ENCODE results near the gene KRT23.

GRCh38 chr17:40937384-40937819, at the start of gene KRT23:
- no peak for TF ChIP-seq TCF7L2 (IDR thresholded peaks at IDR 0.05; ENCODE audit: borderline replicate concordance, extremely low read depth, insufficient read depth, insufficient read length)
- no peak for TF ChIP-seq EZH2 (IDR thresholded peaks at IDR 0.05)
- no peak for TF ChIP-seq CTCF (IDR thresholded peaks at IDR 0.05 in 2 of 3, conservative IDR thresholded peaks at IDR 0.05 in 1 of 3; ENCODE audit: borderline replicate concordance in 1 of 3, insufficient read depth in 1 of 3, low read depth in 2 of 3, low read length in 2 of 3)
- TF ChIP-seq YY1 (IDR thresholded peaks at IDR 0.05; ENCODE audit: extremely low read depth, insufficient replicate concordance, low read depth, low read length), result no peak
- no peak for TF ChIP-seq EZH2phosphoT487 (IDR thresholded peaks at IDR 0.05; ENCODE audit: borderline replicate concordance)
- no peak for TF ChIP-seq REST (IDR thresholded peaks at IDR 0.05; ENCODE audit: low read depth)
- no peak for TF ChIP-seq POLR2A (IDR thresholded peaks at IDR 0.05; ENCODE audit: borderline replicate concordance, extremely low read depth, insufficient read depth, insufficient read length)
- peak; percentile 52; the same call in 1 of the 2 replicates for TF ChIP-seq POLR2AphosphoS5 (IDR thresholded peaks at IDR 0.05; ENCODE audit: low read depth, low read length)
- peak; percentile 71 for TF ChIP-seq MAX (IDR thresholded peaks at IDR 0.05)
- TF ChIP-seq ELF1 (IDR thresholded peaks at IDR 0.05; ENCODE audit: borderline replicate concordance, low read depth), result no peak
- no peak for TF ChIP-seq ZBTB33 (IDR thresholded peaks at IDR 0.05; ENCODE audit: extremely low read depth, insufficient replicate concordance, low read length)
- TF ChIP-seq ZNF274 (IDR thresholded peaks at IDR 0.05; ENCODE audit: low read depth, low read length), result no peak
- peak; percentile 8; the same call in 1 of the 2 replicates for TF ChIP-seq ZFX (IDR thresholded peaks at IDR 0.05)

Measured in HCT116 (cell line).